HEK293T (cell line): ENCODE results near the gene DLK2.
"Not testable (repeated sequence)": the region's sequence is repeated elsewhere in the genome, so short reads cannot be mapped to it uniquely, and the experiment has no call there.

ENCODE experiments used
- CTCF ChIA-PET: fragments of 350-600 bp; formaldehyde crosslinking; extraction: SDS; loops from one replicate; lab custom pipeline; 2021; ENCODE audit warnings: antibody characterized with exemption, inconsistent platforms; lab: Yijun Ruan, JAX
- POLR2A ChIA-PET: fragments of 350-600 bp; formaldehyde crosslinking; extraction: SDS; loops from one replicate; lab custom pipeline; 2020; ENCODE audit warnings: antibody characterized with exemption, inconsistent platforms; lab: Yijun Ruan, JAX
- DNase-seq: peaks from one replicate; pipeline ENCODE4 v3.0.0; 2012; ENCODE audit warnings: mixed read lengths; ENCODE audit errors: extremely low spot score
- ARNT ChIP-seq: fragments of 450-650 bp; IDR thresholded peaks from 2 replicates; pipeline ENCODE4 v1.6.1; 2017; ENCODE audit warnings: mild to moderate bottlenecking
- BHLHE40 ChIP-seq: fragments of 450-650 bp; IDR thresholded peaks from 2 replicates; pipeline ENCODE4 v1.6.1; 2016; ENCODE audit warnings: mild to moderate bottlenecking, moderate library complexity, borderline replicate concordance
- CTBP1 ChIP-seq: fragments of 450-650 bp; IDR thresholded peaks from 2 replicates; pipeline ENCODE4 v1.6.1; 2016; ENCODE audit warnings: borderline replicate concordance
- ELF4 ChIP-seq: fragments of 450-650 bp; IDR thresholded peaks from 2 replicates; pipeline ENCODE4 v1.6.1; 2017; ENCODE audit warnings: antibody characterized with exemption
- FOXA1 ChIP-seq: fragments of 450-650 bp; IDR thresholded peaks from 2 replicates; pipeline ENCODE4 v1.6.1; 2016; ENCODE audit warnings: mild to moderate bottlenecking
- FOXK2 ChIP-seq: fragments of 450-650 bp; IDR thresholded peaks from 2 replicates; pipeline ENCODE4 v1.6.1; 2016; ENCODE audit warnings: mild to moderate bottlenecking
- FOXM1 ChIP-seq: fragments of 450-650 bp; IDR thresholded peaks from 2 replicates; pipeline ENCODE4 v1.6.1; 2017; ENCODE audit warnings: mild to moderate bottlenecking, borderline replicate concordance
- HDGF ChIP-seq: fragments of 450-650 bp; IDR thresholded peaks from 2 replicates; pipeline ENCODE4 v1.6.1; 2017; ENCODE audit warnings: antibody characterized with exemption, borderline replicate concordance
- L3MBTL2 ChIP-seq: fragments of 450-650 bp; conservative IDR thresholded peaks from 2 replicates; pipeline ENCODE4 v1.6.1; 2016; ENCODE audit warnings: mild to moderate bottlenecking
- LEF1 ChIP-seq: fragments of 450-650 bp; IDR thresholded peaks from 2 replicates; pipeline ENCODE4 v1.6.1; 2017; ENCODE audit warnings: mild to moderate bottlenecking, borderline replicate concordance
- NFRKB ChIP-seq: fragments of 450-650 bp; IDR thresholded peaks from 2 replicates; pipeline ENCODE4 v1.6.1; 2016; ENCODE audit warnings: mild to moderate bottlenecking, moderate library complexity
- PKNOX1 ChIP-seq: fragments of 450-650 bp; IDR thresholded peaks from 2 replicates; pipeline ENCODE4 v1.6.1; 2016
- SP1 ChIP-seq: fragments of 450-650 bp; IDR thresholded peaks from 2 replicates; pipeline ENCODE4 v1.6.1; 2017
- SUZ12 ChIP-seq: fragments of 450-650 bp; IDR thresholded peaks from 2 replicates; pipeline ENCODE4 v1.6.1; 2016; ENCODE audit warnings: mild to moderate bottlenecking
- TARDBP ChIP-seq: fragments of 450-650 bp; IDR thresholded peaks from 2 replicates; pipeline ENCODE4 v1.6.1; 2016
- ZNF384 ChIP-seq: fragments of 450-650 bp; IDR thresholded peaks from 2 replicates; pipeline ENCODE4 v1.6.1; 2016

DLK2 gene

GRCh38 chr6:43465948-43466347 lies 10.6 kb upstream of the DLK2 start:
- no peak for DNase-seq
- CTCF ChIA-PET: no interaction called here
- TF ChIP-seq FOXM1: no peak
- POLR2A ChIA-PET: no interaction called here

GRCh38 chr6:43464337-43464736 lies 9.0 kb upstream of the DLK2 start:
- POLR2A ChIA-PET: interaction anchor here (0.7 to 1.6 kb wide), 2 partner anchors 11 to 13 kb away, joined by 3 to 6 read pairs; partner anchors contain the start of gene TJAP1
- DNase-seq: no peak
- TF ChIP-seq ARNT (no peak), FOXA1 (no peak), ELF4 (no peak), ZNF384 (no peak), SUZ12 (no peak), HDGF (no peak), NFRKB (no peak), PKNOX1 (no peak), L3MBTL2 (no peak), CTBP1 (no peak), LEF1 (no peak), FOXK2 (no peak), TARDBP (no peak)
- CTCF ChIA-PET: no interaction called here

GRCh38 chr6:43461936-43462335 lies 6.6 kb upstream of the DLK2 start:
- DNase-seq: no peak
- CTCF ChIA-PET: no interaction called here
- POLR2A ChIA-PET: no interaction called here
- no peak for TF ChIP-seq TARDBP
- TF ChIP-seq SUZ12: no peak
- TF ChIP-seq ARNT: no peak
- TF ChIP-seq PKNOX1: no peak
- TF ChIP-seq L3MBTL2: no peak
- no peak for TF ChIP-seq NFRKB
- no peak for TF ChIP-seq ZNF384
- TF ChIP-seq HDGF: no peak
- no peak for TF ChIP-seq FOXK2
- TF ChIP-seq LEF1: no peak
- TF ChIP-seq FOXM1: no peak
- no peak for TF ChIP-seq BHLHE40

GRCh38 chr6:43460032-43460431 lies 4.7 kb upstream of the DLK2 start:
- no peak for DNase-seq
- ChIA-PET CTCF (interaction anchor here (0.9 to 1.0 kb wide), 2 partner anchors 46 to 47 kb away, joined by 3 to 4 read pairs; no protein-coding TSS in a partner anchor), POLR2A (interaction anchor here (1.1 to 1.4 kb wide), 3 partner anchors 33 to 91 kb away, joined by 3 to 4 read pairs (median 3); partner anchors contain the start of gene ZNF318)
- TF ChIP-seq CTBP1 (no peak), SP1 (no peak), HDGF (no peak), SUZ12 (no peak), ZNF384 (no peak), FOXA1 (no peak), TARDBP (no peak), NFRKB (no peak), LEF1 (no peak), ARNT (no peak), BHLHE40 (no peak), ELF4 (no peak), PKNOX1 (no peak), FOXM1 (no peak), FOXK2 (no peak)

GRCh38 chr6:43459535-43459934 lies 4.2 kb upstream of the DLK2 start:
- ChIA-PET POLR2A (interaction anchor here (1.1 to 1.4 kb wide), 3 partner anchors 34 to 90 kb away, joined by 3 to 4 read pairs (median 3); partner anchors contain the start of gene ZNF318), CTCF (interaction anchor here (0.9 to 1.0 kb wide), 2 partner anchors 46 to 48 kb away, joined by 3 to 4 read pairs; no protein-coding TSS in a partner anchor)
- no peak for TF ChIP-seq ARNT
- no peak for TF ChIP-seq SP1
- no peak for TF ChIP-seq ELF4
- no peak for TF ChIP-seq L3MBTL2
- TF ChIP-seq FOXK2: no peak
- no peak for TF ChIP-seq PKNOX1
- no peak for DNase-seq

GRCh38 chr6:43458154-43458553 lies 2.8 kb upstream of the DLK2 start:
- DNase-seq, CTCF ChIA-PET, POLR2A ChIA-PET: not testable (repeated sequence)
